GM12878 (cell line): ENCODE measurements around the gene IL17RE. TPM values are rescaled to one million over a fixed set of nuclear protein-coding genes. Genes with fewer than 3 reads are reported as not detected.

Experiments
- ATAC-seq: fragments of 200-7000 bp; cut with Tn5 transposase; 3 replicates; pipeline ENCODE4 v1.9.1; 2020; ENCODE audit warnings: mild to moderate bottlenecking, moderate library complexity
- BruUV-seq: library from RNA; stranded (reverse); fragments of 400-500 nt; replicated peaks from 2 replicates; lab custom pipeline; 2021; lab: Mats Ljungman, UMichigan
- CTCF ChIA-PET: fragments of 300-600 bp; sonication (Branson Sonifier 250); formaldehyde crosslinking; extraction: SDS; loops from one replicate; lab custom pipeline; 2021; ENCODE audit warnings: inconsistent platforms; lab: Yijun Ruan, JAX
- POLR2A ChIA-PET: fragments of 350-600 bp; formaldehyde crosslinking; extraction: SDS; loops from one replicate; lab custom pipeline; 2021; ENCODE audit warnings: inconsistent platforms; lab: Charles Lee
- RAD21 ChIA-PET: fragments of 300-600 bp; sonication (Branson Sonifier 250); formaldehyde crosslinking; loops from one replicate; lab custom pipeline; 2023; ENCODE audit warnings: antibody characterized with exemption; ENCODE audit not compliant: unreplicated experiment; lab: Charles Lee
- SMC1A ChIA-PET: fragments of 300-600 bp; sonication (Branson Sonifier 250); formaldehyde crosslinking; loops from one replicate; lab custom pipeline; 2023; ENCODE audit not compliant: unreplicated experiment, uncharacterized antibody; lab: Charles Lee
- DNase-seq: peaks from one replicate; pipeline ENCODE4 v3.0.0-alpha.2; 2011; ENCODE audit warnings: low read depth, low spot score
- FAIRE-seq: peaks from 3 replicates; lab custom pipeline; 2011; peaks lifted over from hg19 to GRCh38; lab: Jason Lieb, UNC
- H2AFZ ChIP-seq: 2 replicates; pipeline ENCODE4 v1.6.0; 2011; ENCODE audit warnings: low read depth, low read length, control low read depth; ENCODE audit not compliant: control insufficient read depth
- H3K27ac ChIP-seq: 2 replicates; pipeline ENCODE4 v1.5.1; 2011; ENCODE audit warnings: control low read depth; ENCODE audit not compliant: control insufficient read depth, insufficient read depth
- H3K27me3 ChIP-seq, 2 experiments: replicated peaks in 1 of 2; 2 replicates each; pipeline versions ENCODE4 v1.6.0 to v1.6.1; 2011; ENCODE audit warnings: low read length in 1 of 2; ENCODE audit not compliant: control insufficient read depth in 2 of 2, insufficient read depth in 2 of 2
- H3K36me3 ChIP-seq, 2 experiments: 2 replicates each; pipeline ENCODE4 v1.5.1; 2011; ENCODE audit warnings: low read length in 1 of 2; ENCODE audit not compliant: control insufficient read depth in 2 of 2, insufficient read depth in 2 of 2
- H3K4me1 ChIP-seq: 2 replicates; pipeline ENCODE4 v1.6.1; 2011; ENCODE audit warnings: mild to moderate bottlenecking, low read length, moderate library complexity, mixed read lengths; ENCODE audit not compliant: control insufficient read depth, insufficient read depth
- H3K4me2 ChIP-seq: 2 replicates; pipeline ENCODE4 v1.6.0; 2011; ENCODE audit warnings: control low read depth; ENCODE audit not compliant: control insufficient read depth, insufficient read depth
- H3K4me3 ChIP-seq: fragments of 200-600 bp; sonication (generic); 2 replicates; pipeline ENCODE4 v1.5.1; 2016
- H3K79me2 ChIP-seq: 2 replicates; pipeline ENCODE4 v1.6.0; 2011; ENCODE audit warnings: low read length; ENCODE audit not compliant: control insufficient read depth, insufficient read depth
- H3K9ac ChIP-seq: 2 replicates; pipeline ENCODE4 v1.8.0; 2011; ENCODE audit warnings: low read length, control low read depth, mixed read lengths; ENCODE audit not compliant: control insufficient read depth, insufficient read depth
- H3K9me3 ChIP-seq: replicated peaks from 3 replicates; pipeline ENCODE4 v1.5.1; 2011; ENCODE audit warnings: mild to moderate bottlenecking, low read length; ENCODE audit not compliant: control insufficient read depth, insufficient read depth
- H4K20me1 ChIP-seq: 2 replicates; pipeline ENCODE4 v1.6.0; 2011; ENCODE audit not compliant: control insufficient read depth, insufficient read depth
- ASH2L ChIP-seq: fragments of 300-600, 200-600 bp; sonication (generic); IDR thresholded peaks from 2 replicates; pipeline ENCODE4 v1.6.1; 2017; ENCODE audit warnings: low read depth, mild to moderate bottlenecking, borderline replicate concordance
- BHLHE40 ChIP-seq, 2 experiments: fragments of 450-650 bp in 1 of 2; IDR thresholded peaks; 2 replicates each; pipeline ENCODE4 v1.6.1; 2011 to 2017; ENCODE audit warnings: low read depth in 2 of 2, borderline replicate concordance in 1 of 2, improper control_type of control experiment in 1 of 2, low read length in 1 of 2, mild to moderate bottlenecking in 1 of 2
- CREB1 ChIP-seq: IDR thresholded peaks from 2 replicates; pipeline ENCODE4 v1.6.1; 2012; ENCODE audit warnings: low read depth, mild to moderate bottlenecking, inconsistent platforms
- KDM1A ChIP-seq: fragments of 200-600 bp; sonication (generic); IDR thresholded peaks from 2 replicates; pipeline ENCODE4 v1.6.1; 2016; ENCODE audit warnings: borderline replicate concordance
- NR2C2 ChIP-seq: IDR thresholded peaks from 2 replicates; pipeline ENCODE4 v1.6.1; 2011; ENCODE audit warnings: borderline replicate concordance, low read depth; ENCODE audit not compliant: control insufficient read depth, insufficient read length
- RAD51 ChIP-seq: fragments of 450-650 bp; IDR thresholded peaks from 2 replicates; pipeline ENCODE4 v1.6.1; 2016; ENCODE audit warnings: moderate library complexity, mild to moderate bottlenecking, inconsistent platforms
- RB1 ChIP-seq: fragments of 450-650 bp; formaldehyde crosslinking; IDR thresholded peaks from 2 replicates; pipeline ENCODE4 v1.6.1; 2017; ENCODE audit warnings: mild to moderate bottlenecking, borderline replicate concordance
- RBBP5 ChIP-seq: fragments of 200-600 bp; sonication (generic); conservative IDR thresholded peaks from 2 replicates; pipeline ENCODE4 v1.6.1; 2016
- ZNF207 ChIP-seq: fragments of 450-650 bp; IDR thresholded peaks from 2 replicates; pipeline ENCODE4 v1.6.1; 2014; ENCODE audit warnings: antibody characterized with exemption, mild to moderate bottlenecking, borderline replicate concordance
- ZNF217 ChIP-seq: fragments of 450-650 bp; IDR thresholded peaks from 2 replicates; pipeline ENCODE4 v1.6.1; 2017; ENCODE audit warnings: antibody characterized with exemption, mild to moderate bottlenecking
- ZZZ3 ChIP-seq: IDR thresholded peaks from 2 replicates; pipeline ENCODE4 v1.6.1; 2011; ENCODE audit warnings: low read depth; ENCODE audit not compliant: control insufficient read depth, insufficient read length
- WGBS: methylation state at CpG from one replicate; pipeline ENCODE4 v1.1.6; 2016; ENCODE audit warnings: low lambda C conversion rate; ENCODE audit not compliant: insufficient replicate concordance, insufficient coverage; ENCODE audit errors: missing lambda C conversion rate; 5-methylcytosine and 5-hydroxymethylcytosine counted together
- in situ Hi-C: fragments of 300-500 bp; cut with MboI; formaldehyde crosslinking; loops from 9 replicates; pipeline ENCODE4 v1.14.3; 2018; ENCODE audit warnings: mixed read lengths
- intact Hi-C: fragments of 100-400 bp; cut with micrococcal nuclease; formaldehyde crosslinking; loops from one replicate; pipeline ENCODE4 v1.14.2; 2022; ENCODE audit not compliant: unreplicated experiment
- polyA plus RNA-seq, 11 experiments: library from polyadenylated mRNA; depleted of rRNA in 4 of 11; unstranded in 6 of 11; stranded (reverse) in 5 of 11; fragments of >200 nt; fragmentation: Nextera tagmentation in 4 of 11; fragmentation: Illumina TruSeq in 1 of 11; extraction: Ambion mirVana in 4 of 11; extraction: Trizol in 1 of 11; gene quantifications; 1 replicate in 1 of 11; 2 replicates in 10 of 11; pipeline versions ENCODE4 v1.2.1 to v1.2.3, GENCODE V29; 2011 to 2016; ENCODE audit warnings: inconsistent platforms in 2 of 11, missing spikeins in 2 of 11, low read depth in 1 of 11
- total RNA-seq, 4 experiments: library from RNA; depleted of rRNA in 3 of 4; stranded (reverse); fragments of >200 nt in 3 of 4; fragmentation: Illumina TruSeq in 1 of 4; extraction: Trizol in 1 of 4; gene quantifications; 2 replicates each; pipeline versions ENCODE4 v1.2.1 to v1.2.3, GENCODE V29; 2013 to 2021
- TF ChIP-seq, protein P1 (sequence below): fragments of 450-650 bp; IDR thresholded peaks from 2 replicates; pipeline ENCODE4 v1.6.1; 2017; ENCODE audit warnings: mild to moderate bottlenecking
- TF ChIP-seq, protein P2 (sequence below): IDR thresholded peaks from 2 replicates; pipeline ENCODE4 v1.6.1; 2011; ENCODE audit warnings: mild to moderate bottlenecking, low read depth, low read length, moderate library complexity; ENCODE audit not compliant: insufficient replicate concordance
- TF ChIP-seq, protein P3 (sequence below): fragments of 450-650 bp; IDR thresholded peaks from 2 replicates; pipeline ENCODE4 v1.6.1; 2016; ENCODE audit warnings: mild to moderate bottlenecking

Gene IL17RE
- total and polyA plus RNA-seq, 10 of the 15 experiments (the other 5 are each of a cell fraction or from before 2014, with no cell fraction given), result 0.04 to 0.51 (median 0.12) TPM; not detected in 2

DNA sequence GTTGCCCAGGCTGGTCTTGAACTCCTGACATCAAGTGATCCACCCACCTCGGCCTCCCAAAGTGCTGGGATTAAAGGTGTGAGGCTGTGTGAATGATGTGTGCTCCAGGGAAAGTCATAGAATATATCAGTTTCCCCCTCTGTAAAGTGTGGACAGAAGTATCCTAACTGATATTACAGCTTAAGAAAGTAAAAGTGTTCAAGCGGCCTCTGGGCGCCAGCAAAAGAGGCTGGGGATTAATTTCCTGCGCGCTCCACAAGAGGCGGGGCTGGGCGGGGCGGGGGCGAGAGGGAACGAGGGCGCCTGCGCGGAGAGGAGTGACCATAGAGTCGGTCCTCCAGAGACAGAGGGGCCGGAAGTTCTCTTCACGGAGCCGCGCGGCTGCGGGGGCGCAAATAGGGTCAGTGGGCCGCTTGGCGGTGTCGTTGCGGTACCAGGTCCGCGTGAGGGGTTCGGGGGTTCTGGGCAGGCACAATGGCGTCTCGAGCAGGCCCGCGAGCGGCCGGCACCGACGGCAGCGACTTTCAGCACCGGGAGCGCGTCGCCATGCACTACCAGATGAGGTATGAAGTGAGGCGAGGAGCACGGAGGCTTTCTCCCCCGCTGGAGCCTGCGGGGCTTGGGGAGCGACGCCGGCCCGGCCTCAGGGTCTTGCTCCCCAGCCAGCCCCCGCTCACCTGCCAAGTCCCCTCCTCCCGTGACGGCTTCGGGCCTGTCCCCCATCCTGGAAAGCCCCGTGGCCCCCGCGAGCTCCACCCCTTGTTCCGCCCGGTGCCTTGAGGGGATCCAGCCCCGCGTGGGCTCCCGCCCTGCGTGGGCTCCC, 12.2 kb upstream of the IL17RE start, which contains the start of gene JAGN1:
TSS of gene JAGN1 (plus strand) at position 362 of the 823 bp plus-strand sequence. CDS start at position 475, 113 bp downstream.
- CTCF ChIA-PET, result interaction anchor here (0.5 to 3.1 kb wide), 4 partner anchors 11 to 288 kb away, joined by 5 to 28 read pairs (median 7); partner anchors contain the start of genes CIDEC and CRELD1
- no peaks in the 10 kb centered on the region for H4K20me1 ChIP-seq
- H3K79me2 ChIP-seq, result peaks cover 34% of the 10 kb centered on the region
- peak within 1 kb of the TSS; percentile 99 for H3K9ac ChIP-seq
- POLR2A ChIA-PET, result interaction anchor here (0.6 to 3.4 kb wide), 15 partner anchors 11 to 496 kb away, joined by 3 to 35 read pairs (median 4); partner anchors contain the start of genes ARPC4, CIDEC, CRELD1 and EMC3
- H3K27ac ChIP-seq, result peak within 1 kb of the TSS; percentile 98
- RAD21 ChIA-PET, result interaction anchor here (0.7 to 2.0 kb wide), 6 partner anchors 10 to 265 kb away, joined by 3 to 17 read pairs (median 4); partner anchors contain the start of genes CIDEC, CRELD1 and EMC3
- H3K4me1 ChIP-seq, result no peaks in the 10 kb centered on the region
- BruUV-seq, result TSS peak; percentile 80
- SMC1A ChIA-PET, result interaction anchor here (0.8 to 2.1 kb wide), 10 partner anchors 10 to 98 kb away, joined by 3 to 13 read pairs (median 4); partner anchors contain the start of genes ARPC4, CIDEC, CRELD1 and IL17RE
- H3K27me3 ChIP-seq, result no peaks in the 10 kb centered on the region
- intact Hi-C loops, result loop anchor here (2.0 kb wide), 1 partner anchor 42 kb away; the partner anchor contains the start of gene CRELD1
- ATAC-seq (peak; percentile 90), DNase-seq (peak; percentile 62), FAIRE-seq (peak; percentile 76)
- H3K4me2 ChIP-seq, result peak within 1 kb of the TSS; percentile 69
- in situ Hi-C loops, result no loop called here
- H3K4me3 ChIP-seq, result peak within 1 kb of the TSS; percentile 80
- under 1% methylated on average over 54 of the region's 62 CpGs for WGBS
- H2AFZ ChIP-seq, result peak within 1 kb of the TSS; percentile 93
- H3K36me3 ChIP-seq, result peaks cover 2 to 12% of the 10 kb centered on the region in 2 experiments
- H3K9me3 ChIP-seq, result no peaks in the 10 kb centered on the region; the same call in 2 of the 3 replicates
- TF ChIP-seq ZNF207, result no peak; the same call in none of the 2 replicates
- TF ChIP-seq NR2C2, result no peak
- no peak for TF ChIP-seq ASH2L
- TF ChIP-seq RBBP5, result 0 out of 2 replicates have a peak, but pooled peaks have one; percentile 20
- peak; percentile 88 for TF ChIP-seq ZNF217
- TF ChIP-seq RB1, result peak; percentile 30; the same call in 1 of the 2 replicates
- peak; percentile 64; the same call in 1 of the 2 replicates for TF ChIP-seq CREB1
- no peak for TF ChIP-seq KDM1A
- TF ChIP-seq, protein P1, sequence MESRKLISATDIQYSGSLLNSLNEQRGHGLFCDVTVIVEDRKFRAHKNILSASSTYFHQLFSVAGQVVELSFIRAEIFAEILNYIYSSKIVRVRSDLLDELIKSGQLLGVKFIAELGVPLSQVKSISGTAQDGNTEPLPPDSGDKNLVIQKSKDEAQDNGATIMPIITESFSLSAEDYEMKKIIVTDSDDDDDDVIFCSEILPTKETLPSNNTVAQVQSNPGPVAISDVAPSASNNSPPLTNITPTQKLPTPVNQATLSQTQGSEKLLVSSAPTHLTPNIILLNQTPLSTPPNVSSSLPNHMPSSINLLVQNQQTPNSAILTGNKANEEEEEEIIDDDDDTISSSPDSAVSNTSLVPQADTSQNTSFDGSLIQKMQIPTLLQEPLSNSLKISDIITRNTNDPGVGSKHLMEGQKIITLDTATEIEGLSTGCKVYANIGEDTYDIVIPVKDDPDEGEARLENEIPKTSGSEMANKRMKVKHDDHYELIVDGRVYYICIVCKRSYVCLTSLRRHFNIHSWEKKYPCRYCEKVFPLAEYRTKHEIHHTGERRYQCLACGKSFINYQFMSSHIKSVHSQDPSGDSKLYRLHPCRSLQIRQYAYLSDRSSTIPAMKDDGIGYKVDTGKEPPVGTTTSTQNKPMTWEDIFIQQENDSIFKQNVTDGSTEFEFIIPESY, result no peak
- TF ChIP-seq, protein P2, sequence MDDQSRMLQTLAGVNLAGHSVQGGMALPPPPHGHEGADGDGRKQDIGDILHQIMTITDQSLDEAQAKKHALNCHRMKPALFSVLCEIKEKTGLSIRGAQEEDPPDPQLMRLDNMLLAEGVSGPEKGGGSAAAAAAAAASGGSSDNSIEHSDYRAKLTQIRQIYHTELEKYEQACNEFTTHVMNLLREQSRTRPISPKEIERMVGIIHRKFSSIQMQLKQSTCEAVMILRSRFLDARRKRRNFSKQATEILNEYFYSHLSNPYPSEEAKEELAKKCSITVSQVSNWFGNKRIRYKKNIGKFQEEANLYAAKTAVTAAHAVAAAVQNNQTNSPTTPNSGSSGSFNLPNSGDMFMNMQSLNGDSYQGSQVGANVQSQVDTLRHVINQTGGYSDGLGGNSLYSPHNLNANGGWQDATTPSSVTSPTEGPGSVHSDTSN, result no peak
- TF ChIP-seq RAD51, result no peak
- no peak for TF ChIP-seq ZZZ3
- TF ChIP-seq, protein P3, sequence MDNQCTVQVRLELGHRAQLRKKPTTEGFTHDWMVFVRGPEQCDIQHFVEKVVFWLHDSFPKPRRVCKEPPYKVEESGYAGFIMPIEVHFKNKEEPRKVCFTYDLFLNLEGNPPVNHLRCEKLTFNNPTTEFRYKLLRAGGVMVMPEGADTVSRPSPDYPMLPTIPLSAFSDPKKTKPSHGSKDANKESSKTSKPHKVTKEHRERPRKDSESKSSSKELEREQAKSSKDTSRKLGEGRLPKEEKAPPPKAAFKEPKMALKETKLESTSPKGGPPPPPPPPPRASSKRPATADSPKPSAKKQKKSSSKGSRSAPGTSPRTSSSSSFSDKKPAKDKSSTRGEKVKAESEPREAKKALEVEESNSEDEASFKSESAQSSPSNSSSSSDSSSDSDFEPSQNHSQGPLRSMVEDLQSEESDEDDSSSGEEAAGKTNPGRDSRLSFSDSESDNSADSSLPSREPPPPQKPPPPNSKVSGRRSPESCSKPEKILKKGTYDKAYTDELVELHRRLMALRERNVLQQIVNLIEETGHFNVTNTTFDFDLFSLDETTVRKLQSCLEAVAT, result peak; percentile 61; the same call in 1 of the 2 replicates
- peak; percentile 45 to 89; a peak in 3 of 4 replicates for TF ChIP-seq BHLHE40 (IDR thresholded peaks at IDR 0.05; ENCODE audit: borderline replicate concordance in 1 of 2, low read depth in 2 of 2, low read length in 1 of 2)
